ENCODE data around the gene COTL1. TPM values are rescaled to one million over a fixed set of nuclear protein-coding genes. Genes with fewer than 3 reads are reported as not detected.

COTL1 gene
- total RNA-seq, 1 experiment from 2014 or later, result 102 TPM

- DNase-seq (ENCODE audit: low spot score) (no peak), ATAC-seq (no peak)
- H3K27ac Mint-ChIP-seq, result no peak overlapping the region
- H3K36me3 Mint-ChIP-seq, result no peaks in the 10 kb centered on the region
- H3K27me3 Mint-ChIP-seq (ENCODE audit: low read depth), result no peaks in the 10 kb centered on the region
- ChIA-PET CTCF (interaction anchor here (1.4 kb wide), 1 partner anchor 34 kb away, joined by 4 read pairs; no protein-coding TSS in a partner anchor), POLR2A (interaction anchor here (1.0 kb wide), 1 partner anchor 15 kb away, joined by 3 read pairs; no protein-coding TSS in a partner anchor)
- TF ChIP-seq RELA (CRISPR knock-in tag; IDR thresholded peaks at IDR 0.05; ENCODE audit: borderline replicate concordance) (no peak), ZNF396 (CRISPR knock-in tag; IDR thresholded peaks at IDR 0.05; ENCODE audit: borderline replicate concordance) (no peak), SMAD4 (CRISPR knock-in tag; IDR thresholded peaks at IDR 0.05) (no peak), ZNF423 (CRISPR knock-in tag; IDR thresholded peaks at IDR 0.05) (no peak), ATF2 (CRISPR knock-in tag; IDR thresholded peaks at IDR 0.05; ENCODE audit: borderline replicate concordance, low read depth) (no peak), ZNF121 (CRISPR knock-in tag; IDR thresholded peaks at IDR 0.05) (no peak), ATF6 (CRISPR knock-in tag; IDR thresholded peaks at IDR 0.05) (no peak), CREB1 (CRISPR knock-in tag; IDR thresholded peaks at IDR 0.05) (no peak), FOXP1 (CRISPR knock-in tag; IDR thresholded peaks at IDR 0.05; ENCODE audit: borderline replicate concordance) (no peak), JUN (CRISPR knock-in tag; IDR thresholded peaks at IDR 0.05) (no peak), ESRRA (CRISPR knock-in tag; IDR thresholded peaks at IDR 0.05; ENCODE audit: borderline replicate concordance) (no peak), ZNF512 (CRISPR knock-in tag; IDR thresholded peaks at IDR 0.05; ENCODE audit: borderline replicate concordance) (no peak), PRRX2 (CRISPR knock-in tag; IDR thresholded peaks at IDR 0.05) (no peak), ZNF532 (CRISPR knock-in tag; IDR thresholded peaks at IDR 0.05; ENCODE audit: borderline replicate concordance) (no peak)
- H3K4me3 Mint-ChIP-seq, result no peak overlapping the region
- H3K4me1 Mint-ChIP-seq, result peaks cover 19% of the 10 kb centered on the region
- no peaks in the 10 kb centered on the region for H3K9me3 Mint-ChIP-seq
These were observed 77.7 kb downstream of the COTL1 start for GRCh38 chr16:84540194-84540593.

- CTCF ChIA-PET, result interaction anchor here (1.0 kb wide), 1 partner anchor 16 kb away, joined by 3 read pairs; no protein-coding TSS in a partner anchor
- Mint-ChIP-seq H3K4me3 (no peak overlapping the region), H3K4me1 (peaks cover 20% of the 10 kb centered on the region), H3K27me3 (ENCODE audit: low read depth) (no peaks in the 10 kb centered on the region), H3K27ac (no peak overlapping the region), H3K9me3 (no peaks in the 10 kb centered on the region), H3K36me3 (no peaks in the 10 kb centered on the region)
- DNase-seq (ENCODE audit: low spot score), result no peak
- ATAC-seq, result no peak
- POLR2A ChIA-PET, result no interaction called here
- TF ChIP-seq ZBTB43 (CRISPR knock-in tag; IDR thresholded peaks at IDR 0.05) (no peak), PRRX2 (CRISPR knock-in tag; IDR thresholded peaks at IDR 0.05) (no peak), FOXP4 (CRISPR knock-in tag; IDR thresholded peaks at IDR 0.05) (no peak), ESRRA (CRISPR knock-in tag; IDR thresholded peaks at IDR 0.05; ENCODE audit: borderline replicate concordance) (no peak), RORB (CRISPR knock-in tag; IDR thresholded peaks at IDR 0.05) (no peak), ATF6 (CRISPR knock-in tag; IDR thresholded peaks at IDR 0.05) (no peak), NR3C1 (CRISPR knock-in tag; conservative IDR thresholded peaks at IDR 0.05; ENCODE audit: low read depth) (no peak), MAX (CRISPR knock-in tag; IDR thresholded peaks at IDR 0.05) (no peak)
These were observed 79.5 kb downstream of the COTL1 start for GRCh38 chr16:84538222-84538840.

Measured in WTC11 (cell line).